ENCODE results near the gene LUC7L3.
"Not testable (repeated sequence)": the region's sequence is repeated elsewhere in the genome, so short reads cannot be mapped to it uniquely, and the experiment has no call there.

Gene LUC7L3, protein sequence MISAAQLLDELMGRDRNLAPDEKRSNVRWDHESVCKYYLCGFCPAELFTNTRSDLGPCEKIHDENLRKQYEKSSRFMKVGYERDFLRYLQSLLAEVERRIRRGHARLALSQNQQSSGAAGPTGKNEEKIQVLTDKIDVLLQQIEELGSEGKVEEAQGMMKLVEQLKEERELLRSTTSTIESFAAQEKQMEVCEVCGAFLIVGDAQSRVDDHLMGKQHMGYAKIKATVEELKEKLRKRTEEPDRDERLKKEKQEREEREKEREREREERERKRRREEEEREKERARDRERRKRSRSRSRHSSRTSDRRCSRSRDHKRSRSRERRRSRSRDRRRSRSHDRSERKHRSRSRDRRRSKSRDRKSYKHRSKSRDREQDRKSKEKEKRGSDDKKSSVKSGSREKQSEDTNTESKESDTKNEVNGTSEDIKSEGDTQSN
- 86.9 to 225 (median 189) reads per million in 4 donors for total RNA-seq

DNA sequence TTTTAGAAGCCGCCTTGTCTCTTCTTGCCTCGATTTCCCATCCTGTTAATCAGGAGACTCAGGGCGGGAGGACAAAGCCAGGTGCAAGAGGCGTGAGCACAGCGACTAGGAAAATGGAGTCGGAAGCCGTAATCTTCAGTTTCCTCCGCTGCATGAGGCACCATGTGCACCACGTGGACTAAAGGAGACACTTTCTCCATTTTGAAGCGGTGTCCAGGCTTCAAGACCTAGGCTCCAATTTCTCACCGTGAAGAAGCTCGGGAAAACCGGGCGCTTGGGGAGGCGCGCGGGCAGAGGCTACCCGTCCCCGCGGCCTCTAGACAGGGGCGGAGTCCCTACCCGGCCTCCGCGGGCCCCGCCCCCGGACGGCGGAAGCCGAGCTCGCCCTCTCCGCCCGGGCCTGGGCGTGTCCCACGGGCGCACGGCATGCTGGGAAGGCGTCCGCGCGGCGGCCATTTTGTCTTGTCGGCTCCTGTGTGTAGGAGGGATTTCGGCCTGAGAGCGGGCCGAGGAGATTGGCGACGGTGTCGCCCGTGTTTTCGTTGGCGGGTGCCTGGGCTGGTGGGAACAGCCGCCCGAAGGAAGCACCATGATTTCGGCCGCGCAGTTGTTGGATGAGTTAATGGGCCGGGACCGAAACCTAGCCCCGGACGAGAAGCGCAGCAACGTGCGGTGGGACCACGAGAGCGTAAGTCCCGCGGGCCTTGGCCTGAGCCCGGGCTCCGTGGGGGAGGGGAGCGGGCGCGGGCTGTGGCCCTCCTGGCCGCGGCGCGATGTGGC lies at the start of gene LUC7L3:
Gene LUC7L3, plus strand, starts transcription at position 460 of the 780 bp plus-strand sequence. Its CDS starts 130 bp downstream, at position 590.
- peak; percentile 82 to 94 (median 88) for DNase-seq

DNA sequence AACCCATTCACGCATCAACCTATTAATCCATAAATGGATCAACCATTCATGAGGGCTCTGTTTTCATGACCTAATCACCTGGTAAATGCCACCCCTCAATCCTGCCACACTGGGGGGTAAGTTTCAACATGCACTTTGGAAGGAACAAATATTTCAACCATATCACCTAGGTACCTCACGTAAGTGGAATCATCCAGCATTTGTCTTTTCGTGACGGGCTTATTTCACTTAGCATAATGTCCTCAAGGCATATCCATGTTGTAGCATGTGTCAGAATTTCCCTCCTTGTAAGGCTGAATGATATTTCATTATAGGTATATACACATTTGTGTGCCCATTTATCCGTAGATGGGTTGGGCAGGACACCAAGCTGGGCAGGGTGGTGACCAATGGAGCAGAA lies 47.3 kb upstream of the LUC7L3 start:
- DNase-seq, result no peak

DNA sequence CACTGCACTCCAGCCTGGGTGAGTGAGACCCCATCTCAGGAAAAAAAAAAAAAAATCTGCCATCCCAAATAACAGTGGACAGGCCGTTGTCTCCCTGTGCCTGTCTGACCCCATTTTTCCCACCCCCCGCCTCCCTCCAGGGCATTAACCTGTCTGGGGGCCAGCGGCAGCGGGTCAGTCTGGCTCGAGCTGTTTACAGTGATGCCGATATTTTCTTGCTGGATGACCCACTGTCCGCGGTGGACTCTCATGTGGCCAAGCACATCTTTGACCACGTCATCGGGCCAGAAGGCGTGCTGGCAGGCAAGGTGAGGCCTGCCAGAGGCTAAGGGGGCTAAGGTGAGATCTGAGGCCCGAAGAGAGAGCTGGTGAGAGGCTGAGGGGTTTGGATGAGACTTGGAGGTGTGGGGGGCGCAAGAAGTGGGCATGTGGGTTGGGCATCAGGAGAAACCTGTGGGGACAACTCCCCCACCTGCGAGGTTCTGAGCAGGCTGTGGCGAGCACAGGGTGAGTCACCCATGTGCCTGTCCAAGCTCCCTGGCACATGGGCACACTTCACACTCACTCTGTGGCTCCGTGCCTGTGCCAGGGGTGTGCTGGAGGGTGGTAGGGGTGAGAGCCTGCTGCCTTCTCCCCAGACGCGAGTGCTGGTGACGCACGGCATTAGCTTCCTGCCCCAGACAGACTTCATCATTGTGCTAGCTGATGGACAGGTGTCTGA lies 46.4 kb upstream of the LUC7L3 start:
- no peak for DNase-seq

DNA sequence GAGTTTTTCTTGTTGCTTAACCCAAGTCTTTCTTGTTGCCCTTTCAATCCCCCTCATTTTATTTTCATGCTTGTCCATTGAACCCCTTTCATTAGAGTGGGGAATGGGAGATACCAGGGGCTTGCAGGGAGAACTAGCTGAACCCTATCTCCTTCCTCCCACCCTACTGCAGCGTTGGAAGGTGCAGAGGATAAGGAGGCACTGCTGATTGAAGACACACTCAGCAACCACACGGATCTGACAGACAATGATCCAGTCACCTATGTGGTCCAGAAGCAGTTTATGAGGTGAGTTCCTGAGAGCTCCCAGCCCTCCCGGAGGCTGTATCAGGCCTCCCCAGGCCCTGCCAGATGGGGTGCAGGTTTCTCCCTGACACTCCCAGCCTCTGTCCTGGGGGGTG lies 44.2 kb upstream of the LUC7L3 start:
- DNase-seq, result no peak

DNA sequence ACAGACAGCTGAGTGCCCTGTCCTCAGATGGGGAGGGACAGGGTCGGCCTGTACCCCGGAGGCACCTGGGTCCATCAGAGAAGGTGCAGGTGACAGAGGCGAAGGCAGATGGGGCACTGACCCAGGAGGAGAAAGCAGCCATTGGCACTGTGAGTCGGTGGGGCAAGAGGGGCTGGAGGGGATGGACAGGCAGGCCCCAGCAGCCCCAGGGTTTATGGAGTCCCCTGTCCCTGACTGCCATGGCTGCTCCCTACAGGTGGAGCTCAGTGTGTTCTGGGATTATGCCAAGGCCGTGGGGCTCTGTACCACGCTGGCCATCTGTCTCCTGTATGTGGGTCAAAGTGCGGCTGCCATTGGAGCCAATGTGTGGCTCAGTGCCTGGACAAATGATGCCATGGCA lies 43.8 kb upstream of the LUC7L3 start:
- DNase-seq, result no peak

DNA sequence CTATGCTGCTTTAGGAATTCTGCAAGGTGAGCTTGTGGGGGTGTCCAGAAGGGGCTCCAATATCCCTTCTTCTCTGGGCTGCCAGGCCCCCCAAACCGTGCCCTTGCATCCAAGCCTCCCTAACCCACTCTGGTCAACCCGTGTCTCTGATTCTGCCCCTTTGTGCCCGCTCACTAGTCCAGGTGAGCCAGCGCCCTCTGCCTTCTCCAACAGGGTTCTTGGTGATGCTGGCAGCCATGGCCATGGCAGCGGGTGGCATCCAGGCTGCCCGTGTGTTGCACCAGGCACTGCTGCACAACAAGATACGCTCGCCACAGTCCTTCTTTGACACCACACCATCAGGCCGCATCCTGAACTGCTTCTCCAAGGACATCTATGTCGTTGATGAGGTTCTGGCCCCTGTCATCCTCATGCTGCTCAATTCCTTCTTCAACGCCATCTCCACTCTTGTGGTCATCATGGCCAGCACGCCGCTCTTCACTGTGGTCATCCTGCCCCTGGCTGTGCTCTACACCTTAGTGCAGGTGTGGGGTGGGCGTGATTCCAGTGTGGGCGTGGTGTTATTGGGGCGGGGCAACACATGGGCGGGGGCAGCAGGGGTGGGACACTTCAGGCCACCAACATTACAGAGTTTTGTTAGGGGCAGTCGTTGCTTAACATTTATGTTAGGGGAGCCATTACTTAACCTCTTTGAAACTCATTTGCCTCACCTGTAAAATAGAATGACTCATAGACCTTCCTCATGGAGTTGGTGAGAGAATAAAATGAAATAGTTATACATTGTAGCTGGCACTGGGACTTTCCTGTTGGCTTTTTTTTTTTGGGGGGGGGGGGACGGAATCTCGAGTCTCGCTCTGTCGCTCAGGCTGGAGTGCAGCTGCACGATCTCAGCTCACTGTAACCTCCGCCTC lies 43.1 kb upstream of the LUC7L3 start:
- no peak for DNase-seq

DNA sequence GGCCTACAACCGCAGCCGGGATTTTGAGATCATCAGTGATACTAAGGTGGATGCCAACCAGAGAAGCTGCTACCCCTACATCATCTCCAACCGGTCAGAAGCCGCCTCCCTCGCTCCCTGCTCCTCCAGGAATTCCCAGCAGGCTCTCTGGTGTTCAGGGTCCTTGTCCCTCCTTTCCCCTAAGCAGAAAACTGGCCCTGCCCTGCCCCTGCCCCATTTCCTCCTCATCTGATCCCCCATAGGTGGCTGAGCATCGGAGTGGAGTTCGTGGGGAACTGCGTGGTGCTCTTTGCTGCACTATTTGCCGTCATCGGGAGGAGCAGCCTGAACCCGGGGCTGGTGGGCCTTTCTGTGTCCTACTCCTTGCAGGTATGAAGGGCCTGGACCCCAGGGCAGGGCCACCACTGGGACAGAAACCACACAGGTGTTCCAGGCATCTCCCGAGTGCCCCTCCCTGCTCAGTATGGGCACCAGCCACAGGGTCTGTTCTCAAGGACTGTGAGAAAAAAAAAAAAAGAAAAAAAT lies 41.5 kb upstream of the LUC7L3 start:
- DNase-seq, result no peak

DNA sequence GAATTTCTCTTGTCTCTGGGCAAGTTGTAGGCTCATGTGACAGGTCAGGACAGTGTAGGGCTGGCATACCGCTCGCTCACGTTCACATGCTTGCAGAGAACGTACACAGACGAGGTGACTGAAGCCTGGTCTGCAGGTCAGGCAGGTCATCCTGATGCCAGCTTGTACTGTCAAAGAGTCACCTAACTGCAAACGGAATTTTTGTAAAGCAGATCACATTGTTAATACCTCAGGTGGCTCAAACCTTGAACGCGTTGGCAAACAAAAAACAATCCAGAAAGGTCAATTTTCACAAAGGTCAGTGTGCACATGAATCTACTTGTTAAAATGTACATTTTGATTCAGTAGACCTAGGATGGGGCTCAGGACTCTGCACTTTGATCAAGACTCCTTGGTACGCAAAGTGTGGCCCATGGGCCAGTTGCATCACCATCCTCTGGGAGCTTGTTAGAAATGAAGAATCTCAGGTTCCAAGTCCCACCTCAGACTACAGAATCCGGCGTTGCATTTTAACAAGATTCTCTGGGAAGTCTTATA lies 40.3 kb upstream of the LUC7L3 start:
- no peak for DNase-seq

DNA sequence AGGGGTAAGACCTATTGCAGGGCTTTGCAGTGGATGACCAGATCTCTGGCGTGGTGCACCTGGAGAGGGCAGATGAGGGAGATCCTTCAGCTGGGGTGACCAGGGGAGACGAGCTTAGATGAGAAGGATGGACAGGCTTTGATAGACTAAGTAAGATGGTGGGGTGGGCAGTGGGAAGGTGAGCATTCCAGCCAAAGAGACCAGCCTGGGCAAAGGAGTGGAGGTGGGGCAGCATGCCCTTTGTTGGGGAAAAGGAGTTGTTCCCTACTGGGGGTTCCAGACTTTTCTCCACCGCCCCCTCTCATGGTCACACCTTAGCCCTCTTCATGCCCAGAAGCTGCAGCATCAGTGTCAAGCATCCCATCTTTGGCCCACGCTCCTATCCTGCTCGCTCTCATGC lies 39.3 kb upstream of the LUC7L3 start:
- DNase-seq, result no peak

DNA sequence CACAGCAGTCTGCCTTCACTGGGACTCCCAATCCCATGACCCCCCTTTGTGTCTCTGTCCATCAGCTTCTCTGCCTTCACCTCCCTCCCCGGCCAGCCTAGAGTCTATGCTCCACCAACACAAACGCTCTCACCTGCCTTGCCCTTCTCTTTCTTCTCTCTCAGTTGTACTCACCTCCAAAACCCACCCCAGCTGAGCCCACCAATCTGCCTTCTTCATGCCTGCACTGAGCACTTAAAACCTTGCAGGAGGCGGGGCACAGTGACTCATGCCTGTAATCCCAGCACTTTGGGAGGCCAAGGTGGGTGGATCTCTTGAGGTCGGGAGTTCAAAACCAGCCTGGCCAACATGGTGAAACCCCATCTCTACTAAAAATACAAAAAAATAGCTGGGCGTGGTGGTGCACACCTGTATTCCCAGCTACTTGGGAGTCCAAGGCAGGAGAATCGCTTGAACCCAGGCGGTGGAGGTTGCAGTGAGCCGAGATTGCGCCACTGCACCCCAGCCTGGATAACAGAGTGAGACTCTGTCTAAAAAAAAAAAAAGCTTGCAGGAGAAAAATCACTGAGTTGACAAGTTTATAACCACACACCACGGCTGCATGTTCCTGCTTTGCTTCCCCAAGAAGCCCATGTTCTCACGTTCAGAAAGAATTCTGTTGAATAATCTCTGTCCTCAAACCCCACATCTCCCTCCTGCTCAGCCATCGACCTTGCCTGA lies 38.7 kb upstream of the LUC7L3 start:
- not testable (repeated sequence) for DNase-seq

DNA sequence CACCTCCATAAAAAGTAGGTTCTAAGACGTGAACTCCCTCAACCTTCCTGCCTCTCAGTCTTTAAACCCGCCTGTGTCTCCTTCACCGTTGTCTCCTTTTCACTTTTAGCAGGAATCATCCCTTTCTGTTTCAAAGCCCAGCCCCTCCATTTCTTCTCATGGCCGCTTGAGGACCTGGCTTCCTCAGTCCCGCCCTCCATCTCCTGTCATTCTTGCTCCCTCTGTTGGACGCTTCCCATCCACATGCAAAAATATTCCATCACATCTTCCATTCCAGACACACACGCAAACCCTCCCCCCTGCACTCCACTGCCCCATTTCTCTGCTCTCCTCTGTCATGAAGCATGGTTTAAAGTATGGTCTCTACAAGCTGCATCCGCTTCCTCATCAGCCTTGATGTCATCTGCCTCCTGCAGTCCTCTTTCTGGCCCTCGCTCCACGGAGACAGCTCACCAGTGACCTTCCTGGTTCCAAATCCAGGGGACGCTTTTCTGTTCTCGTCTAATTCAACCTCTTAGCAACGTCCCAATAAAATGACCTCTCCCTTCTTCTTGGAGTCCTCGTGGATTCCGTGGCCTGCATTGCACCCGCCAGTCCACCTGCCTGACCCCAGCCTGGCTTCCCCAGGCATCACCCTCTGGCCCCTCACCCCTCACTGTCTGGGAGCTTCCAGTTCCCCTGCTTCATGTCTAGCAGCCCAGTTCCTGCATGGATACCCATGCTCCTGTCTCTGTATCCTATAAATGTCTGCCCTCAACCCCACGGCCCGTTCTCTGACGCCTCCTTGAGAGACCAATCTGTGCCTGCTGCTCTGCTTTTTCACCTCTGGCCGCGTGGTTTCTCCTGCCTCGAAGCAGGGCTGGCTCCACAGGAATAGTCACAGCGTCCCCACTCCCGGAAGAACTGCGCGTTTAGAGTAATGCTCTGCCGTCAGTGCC lies 37.9 kb upstream of the LUC7L3 start:
- DNase-seq, result no peak

DNA sequence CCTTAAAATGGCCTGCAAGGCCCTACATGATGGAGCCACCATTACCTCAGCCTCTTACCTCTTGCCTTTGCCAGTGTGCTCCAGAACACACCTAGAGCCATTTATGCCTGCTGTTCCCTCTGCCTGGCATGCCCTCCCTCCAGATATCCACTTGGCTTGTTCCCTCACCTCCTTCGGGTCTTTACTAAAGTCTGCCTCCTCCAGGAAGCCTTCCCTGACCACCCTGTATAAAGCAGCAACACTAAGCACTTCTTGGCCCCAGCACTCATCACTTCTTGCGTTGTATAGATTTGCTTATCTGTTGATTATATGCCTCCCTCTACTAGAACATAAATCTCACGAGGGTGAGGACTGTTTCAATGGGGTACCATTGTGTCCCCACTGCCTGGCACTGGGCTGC lies 37.0 kb upstream of the LUC7L3 start:
- DNase-seq, result no peak

DNA sequence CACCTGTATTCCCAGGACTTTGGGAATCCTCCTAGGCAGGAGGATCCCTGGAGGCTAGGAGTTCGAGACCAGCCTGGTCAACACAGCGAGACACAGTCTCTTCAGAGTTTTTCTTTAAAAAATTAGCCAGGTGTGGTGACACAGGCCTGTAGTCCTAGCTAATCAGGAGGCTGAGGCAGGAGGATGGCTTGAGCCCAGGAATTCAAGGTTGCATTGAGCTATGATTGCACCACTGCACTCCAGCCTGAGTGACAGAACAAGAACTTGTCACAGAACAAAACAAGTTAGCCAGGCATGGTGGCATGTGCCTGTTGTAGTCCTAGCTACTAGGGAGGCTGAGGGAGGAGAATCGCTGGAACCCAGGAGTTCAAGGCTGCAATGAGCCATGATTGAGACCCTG lies 36.5 kb upstream of the LUC7L3 start:
- no peak for DNase-seq

DNA sequence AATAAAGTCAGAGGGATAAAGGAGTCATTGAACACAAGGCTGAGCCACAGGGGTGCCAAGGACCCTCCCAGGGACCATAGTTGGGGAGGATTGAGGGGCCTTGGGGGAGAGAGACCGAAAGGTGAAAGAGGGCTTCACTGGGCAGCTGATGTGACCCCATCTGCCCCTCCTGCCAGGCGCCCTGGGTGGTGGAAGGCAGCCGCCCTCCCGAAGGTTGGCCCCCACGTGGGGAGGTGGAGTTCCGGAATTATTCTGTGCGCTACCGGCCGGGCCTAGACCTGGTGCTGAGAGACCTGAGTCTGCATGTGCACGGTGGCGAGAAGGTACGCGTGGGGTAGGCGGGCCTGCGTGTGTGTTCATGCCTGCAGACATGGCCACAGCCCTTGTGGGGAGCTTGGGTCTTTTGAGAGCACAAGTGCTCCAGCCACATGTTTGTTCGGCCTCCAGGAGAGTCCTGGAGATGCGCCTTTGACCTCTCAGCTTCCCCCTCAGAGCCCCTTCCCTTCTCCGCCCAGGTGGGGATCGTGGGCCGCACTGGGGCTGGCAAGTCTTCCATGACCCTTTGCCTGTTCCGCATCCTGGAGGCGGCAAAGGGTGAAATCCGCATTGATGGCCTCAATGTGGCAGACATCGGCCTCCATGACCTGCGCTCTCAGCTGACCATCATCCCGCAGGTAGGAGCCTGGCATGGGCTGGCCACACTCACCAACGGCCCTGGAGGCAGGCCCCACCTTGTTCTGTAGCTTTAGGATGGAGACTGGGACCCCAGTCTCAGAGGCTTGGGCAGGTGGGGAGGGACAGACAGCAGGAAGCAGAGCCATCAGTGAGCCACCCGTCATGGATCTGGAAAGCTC lies 35.7 kb upstream of the LUC7L3 start:
- no peak for DNase-seq

DNA sequence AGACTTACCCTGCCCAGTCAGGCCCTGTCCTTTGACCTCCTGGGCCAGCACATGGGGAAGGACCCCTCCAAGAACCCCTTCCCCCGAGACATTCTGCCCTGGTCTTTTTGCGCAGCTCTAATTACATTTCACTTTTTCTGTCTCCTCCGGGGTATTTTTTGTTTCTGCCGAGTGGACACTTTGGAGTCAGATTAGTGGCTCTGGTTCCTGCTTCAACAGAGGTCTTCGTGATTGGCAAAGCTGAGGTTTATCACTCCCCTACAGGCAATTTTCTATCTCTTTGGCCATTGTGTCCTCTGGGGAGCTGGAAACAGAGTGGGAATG lies 35.2 kb upstream of the LUC7L3 start:
- no peak for DNase-seq

DNA sequence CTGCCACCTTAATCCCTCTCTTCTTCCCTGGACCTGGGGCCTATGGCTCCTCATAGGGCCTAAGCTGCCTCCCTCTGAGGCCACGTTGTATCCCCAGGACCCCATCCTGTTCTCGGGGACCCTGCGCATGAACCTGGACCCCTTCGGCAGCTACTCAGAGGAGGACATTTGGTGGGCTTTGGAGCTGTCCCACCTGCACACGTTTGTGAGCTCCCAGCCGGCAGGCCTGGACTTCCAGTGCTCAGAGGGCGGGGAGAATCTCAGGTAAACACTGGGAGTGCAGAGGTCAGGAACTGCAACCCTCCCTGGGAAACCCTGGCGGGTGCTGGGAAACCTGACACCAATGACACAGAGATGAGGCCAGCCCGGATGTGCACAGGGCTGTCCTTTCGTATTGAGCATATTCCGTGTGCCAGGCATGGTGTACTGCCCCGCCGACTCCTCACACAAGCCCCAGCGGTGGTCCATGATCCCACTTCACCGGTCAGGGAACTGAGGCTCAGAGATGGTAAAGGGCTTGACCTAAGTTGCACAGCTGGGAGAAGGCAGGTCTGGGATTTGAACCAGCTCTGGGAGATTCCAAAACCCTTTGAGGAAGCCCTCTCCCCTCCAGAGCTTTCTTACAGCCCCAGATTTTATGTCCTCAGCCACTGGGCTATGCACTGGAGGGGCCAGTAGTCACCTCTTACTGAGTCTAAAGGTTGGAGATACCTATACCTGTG lies 34.6 kb upstream of the LUC7L3 start:
- no peak for DNase-seq

DNA sequence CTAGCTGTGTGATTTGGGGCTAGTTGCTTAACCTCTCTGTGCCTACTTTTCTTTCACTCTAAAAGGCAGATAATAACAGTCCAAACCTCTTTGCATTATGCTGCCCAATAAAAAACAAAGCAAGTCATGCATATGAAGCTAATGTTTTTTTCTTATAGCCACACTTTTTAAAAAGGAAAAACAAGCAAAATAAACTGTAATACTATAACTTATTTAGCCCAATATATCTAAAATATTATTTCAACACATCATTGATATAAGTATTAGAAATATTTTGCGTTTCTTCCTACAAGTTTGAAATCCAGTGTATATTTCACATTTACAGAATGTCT lies 34.1 kb upstream of the LUC7L3 start:
- DNase-seq, result no peak
